ENCODE results near the gene IPO4. TPM values are rescaled to one million over a fixed set of nuclear protein-coding genes. Genes with fewer than 3 reads are reported as not detected.

IPO4 gene
- polyA plus RNA-seq, 6 donors from 2014 or later: 5.4 to 19.0 (median 12.6) TPM

GRCh38 chr14:24183014-24183481 is 5.6 kb downstream of the IPO4 start:
- Mint-ChIP-seq H3K4me3 (no peak overlapping the region), H3K36me3 (peaks cover 0 to 4% of the 10 kb centered on the region in 2 donors)

GRCh38 chr14:24182110-24182882 is 6.3 kb downstream of the IPO4 start:
- Mint-ChIP-seq H3K27me3 (no peaks in the 10 kb centered on the region), H3K4me3 (peak overlapping the region in 3 of 8 donors; percentile 12 to 60 (median 43)), H3K4me1 (peaks cover 14 to 26% (median 22%) of the 10 kb centered on the region in 3 donors), H3K27ac (peak overlapping the region in 2 of 6 donors; percentile 63 to 67), H3K9me3 (no peaks in the 10 kb centered on the region), H3K36me3 (peaks cover 0 to 4% of the 10 kb centered on the region in 2 donors)
- DNase-seq: no peak
- no peak for ATAC-seq (ENCODE audit: low read depth in 2 of 2)

More at GRCh38 chr14:24183014-24183481, 5.6 kb downstream of the IPO4 start:
- ATAC-seq (ENCODE audit: low read depth in 2 of 2) (no peak), DNase-seq (no peak)
- H3K27me3 Mint-ChIP-seq: no peaks in the 10 kb centered on the region
- peaks cover 22 to 33% (median 27%) of the 10 kb centered on the region in 3 donors for H3K4me1 Mint-ChIP-seq
- no peaks in the 10 kb centered on the region for H3K9me3 Mint-ChIP-seq
- H3K27ac Mint-ChIP-seq: peak overlapping the region in 2 of 6 donors; percentile 21 to 63

- Mint-ChIP-seq H3K4me1 (peaks cover 10 to 22% (median 15%) of the 10 kb centered on the region in 3 donors), H3K9me3 (no peaks in the 10 kb centered on the region), H3K27me3 (no peaks in the 10 kb centered on the region), H3K36me3 (peaks cover 0 to 4% of the 10 kb centered on the region in 2 donors), H3K27ac (peak overlapping the region in 1 of 6 donors; percentile 62), H3K4me3 (peak overlapping the region in 1 of 8 donors; percentile 43)
- no peak for ATAC-seq (ENCODE audit: low read depth in 2 of 2)
- DNase-seq: no peak
Measured at GRCh38 chr14:24181371-24182077, 7.1 kb downstream of the IPO4 start.

GRCh38 chr14:24179961-24180796 is 8.4 kb downstream of the IPO4 start:
- no peaks in the 10 kb centered on the region for H3K9me3 Mint-ChIP-seq
- H3K4me3 Mint-ChIP-seq: no peak overlapping the region
- H3K27me3 Mint-ChIP-seq: no peaks in the 10 kb centered on the region
- no peak for DNase-seq
- peak overlapping the region in 3 of 6 donors; percentile 57 to 82 (median 65) for H3K27ac Mint-ChIP-seq
- peaks cover 10 to 22% (median 11%) of the 10 kb centered on the region in 3 donors for H3K4me1 Mint-ChIP-seq
- H3K36me3 Mint-ChIP-seq: peaks cover 0 to 4% of the 10 kb centered on the region in 2 donors
- ATAC-seq (ENCODE audit: low read depth in 2 of 2): peak; percentile 36 to 40

GRCh38 chr14:24179294-24179960 is 9.2 kb downstream of the IPO4 start:
- H3K36me3 Mint-ChIP-seq: peaks cover 0 to 4% of the 10 kb centered on the region in 2 donors
- H3K4me3 Mint-ChIP-seq: no peak overlapping the region
- H3K4me1 Mint-ChIP-seq: peaks cover 10 to 22% (median 11%) of the 10 kb centered on the region in 3 donors
- no peaks in the 10 kb centered on the region for H3K9me3 Mint-ChIP-seq
- H3K27me3 Mint-ChIP-seq: no peaks in the 10 kb centered on the region
- no peak for ATAC-seq (ENCODE audit: low read depth in 2 of 2)
- H3K27ac Mint-ChIP-seq: peak overlapping the region in 3 of 6 donors; percentile 65 to 82 (median 66)
- DNase-seq: no peak

GRCh38 chr14:24178399-24179178 is 10.0 kb downstream of the IPO4 start:
- DNase-seq (no peak), ATAC-seq (ENCODE audit: low read depth in 2 of 2) (no peak)
- peaks cover 0 to 4% of the 10 kb centered on the region in 2 donors for H3K36me3 Mint-ChIP-seq
- H3K4me3 Mint-ChIP-seq: no peak overlapping the region
- H3K4me1 Mint-ChIP-seq: peaks cover 10 to 24% (median 12%) of the 10 kb centered on the region in 3 donors
- no peaks in the 10 kb centered on the region for H3K9me3 Mint-ChIP-seq
- no peaks in the 10 kb centered on the region for H3K27me3 Mint-ChIP-seq
- peak overlapping the region in 3 of 6 donors; percentile 59 to 66 (median 65) for H3K27ac Mint-ChIP-seq

GRCh38 chr14:24177891-24178290 is 10.7 kb downstream of the IPO4 start:
- peaks cover 0 to 4% of the 10 kb centered on the region in 2 donors for H3K36me3 Mint-ChIP-seq
- no peaks in the 10 kb centered on the region for H3K27me3 Mint-ChIP-seq
- ATAC-seq (ENCODE audit: low read depth in 2 of 2): no peak
- no peak for DNase-seq
- H3K27ac Mint-ChIP-seq: no peak overlapping the region
- no peak overlapping the region for H3K4me3 Mint-ChIP-seq
- H3K9me3 Mint-ChIP-seq: no peaks in the 10 kb centered on the region
- H3K4me1 Mint-ChIP-seq: peaks cover 12 to 31% (median 17%) of the 10 kb centered on the region in 3 donors

- ATAC-seq (ENCODE audit: low read depth in 2 of 2) (no peak), DNase-seq (no peak)
- peak overlapping the region in 1 of 6 donors; percentile 33 for H3K27ac Mint-ChIP-seq
- no peaks in the 10 kb centered on the region for H3K27me3 Mint-ChIP-seq
- H3K9me3 Mint-ChIP-seq: no peaks in the 10 kb centered on the region
- H3K4me3 Mint-ChIP-seq: no peak overlapping the region
- peaks cover 12 to 32% (median 20%) of the 10 kb centered on the region in 3 donors for H3K4me1 Mint-ChIP-seq
- H3K36me3 Mint-ChIP-seq: no peaks in the 10 kb centered on the region
Measured at GRCh38 chr14:24177041-24177825, 11.4 kb downstream of the IPO4 start.

- Mint-ChIP-seq H3K27me3 (no peaks in the 10 kb centered on the region), H3K9me3 (no peaks in the 10 kb centered on the region), H3K36me3 (no peaks in the 10 kb centered on the region), H3K4me1 (peaks cover 15 to 38% (median 22%) of the 10 kb centered on the region in 3 donors), H3K4me3 (no peak overlapping the region), H3K27ac (no peak overlapping the region)
- DNase-seq: no peak
- no peak for ATAC-seq (ENCODE audit: low read depth in 2 of 2)
Measured at GRCh38 chr14:24176599-24176998, 12.0 kb downstream of the IPO4 start.

- ATAC-seq (ENCODE audit: low read depth in 2 of 2) (no peak), DNase-seq (no peak)
- peak overlapping the region in 3 of 6 donors; percentile 70 to 87 (median 82) for H3K27ac Mint-ChIP-seq
- H3K36me3 Mint-ChIP-seq: peaks cover 6 to 12% of the 10 kb centered on the region in 2 donors
- peak overlapping the region; percentile 37 to 94 (median 76) for H3K4me3 Mint-ChIP-seq
- no peaks in the 10 kb centered on the region for H3K9me3 Mint-ChIP-seq
- H3K4me1 Mint-ChIP-seq: peaks cover 21 to 34% (median 21%) of the 10 kb centered on the region in 3 donors
- no peaks in the 10 kb centered on the region for H3K27me3 Mint-ChIP-seq
Measured at GRCh38 chr14:24172871-24173281, 15.7 kb downstream of the IPO4 start.

- Mint-ChIP-seq H3K9me3 (no peaks in the 10 kb centered on the region), H3K36me3 (peaks cover 10 to 17% of the 10 kb centered on the region in 2 donors), H3K4me3 (peak overlapping the region; percentile 78 to 95 (median 93)), H3K4me1 (peaks cover 23 to 34% (median 26%) of the 10 kb centered on the region in 3 donors), H3K27ac (peak overlapping the region in 4 of 6 donors; percentile 24 to 82 (median 72)), H3K27me3 (no peaks in the 10 kb centered on the region)
- DNase-seq (no peak), ATAC-seq (ENCODE audit: low read depth in 2 of 2) (peak in 1 of 2 donors; percentile 1)
Measured at GRCh38 chr14:24172261-24172860, 16.3 kb downstream of the IPO4 start.
